Fibroblast of lung (primary cell): ENCODE results near the gene PROSER2. TPM values are rescaled to one million over a fixed set of nuclear protein-coding genes. Genes with fewer than 3 reads are reported as not detected.

Experiments used
- DNase-seq, 2 donors: peaks; one replicate each; pipeline versions ENCODE4 v3.0.0 to v3.0.0-alpha.2; 2010; ENCODE audit warnings: low read depth in 2 of 2
- H2AFZ ChIP-seq: 2 replicates; pipeline ENCODE4 v1.5.1; 2012; ENCODE audit warnings: low read length, control low read depth, inconsistent platforms
- H3K27ac ChIP-seq: 2 replicates; pipeline ENCODE4 v1.5.1; 2011; ENCODE audit warnings: low read length, control low read depth; ENCODE audit not compliant: insufficient read depth
- H3K27me3 ChIP-seq: 2 replicates; pipeline ENCODE4 v1.5.1; 2011; ENCODE audit warnings: mild to moderate bottlenecking, low read length; ENCODE audit not compliant: control insufficient read depth, insufficient read depth
- H3K36me3 ChIP-seq: 2 replicates; pipeline ENCODE4 v1.5.1; 2011; ENCODE audit warnings: low read length; ENCODE audit not compliant: control insufficient read depth, insufficient read depth
- H3K4me1 ChIP-seq: 2 replicates; pipeline ENCODE4 v1.5.1; 2011; ENCODE audit warnings: low read length; ENCODE audit not compliant: control insufficient read depth, insufficient read depth; ENCODE audit errors: extremely low read depth
- H3K4me2 ChIP-seq: 2 replicates; pipeline ENCODE4 v1.5.1; 2011; ENCODE audit warnings: low read length, control low read depth; ENCODE audit not compliant: insufficient read depth; ENCODE audit errors: extremely low read depth
- H3K4me3 ChIP-seq, 4 experiments: fragments of 200-600 bp in 1 of 4; sonication (generic) in 1 of 4; replicated peaks in 1 of 4; 2 replicates each; pipeline ENCODE4 v1.5.1; 2011 to 2016; ENCODE audit warnings: low read length in 4 of 4, low read depth in 3 of 4, mild to moderate bottlenecking in 3 of 4, control low read depth in 2 of 4, inconsistent platforms in 1 of 4, mixed read lengths in 1 of 4; ENCODE audit not compliant: insufficient read depth in 1 of 4; ENCODE audit errors: control extremely low read depth in 1 of 4
- H3K79me2 ChIP-seq: 2 replicates; pipeline ENCODE4 v1.5.1; 2012; ENCODE audit warnings: mild to moderate bottlenecking, low read length, inconsistent platforms; ENCODE audit not compliant: control insufficient read depth, insufficient read depth
- H3K9ac ChIP-seq: 2 replicates; pipeline ENCODE4 v1.5.1; 2011; ENCODE audit warnings: mild to moderate bottlenecking, low read length, control low read depth; ENCODE audit not compliant: insufficient read depth
- H3K9me3 ChIP-seq: 2 replicates; pipeline ENCODE4 v1.5.1; 2012; ENCODE audit warnings: low read depth, low read length; ENCODE audit not compliant: control insufficient read depth, insufficient read depth
- H4K20me1 ChIP-seq: 2 replicates; pipeline ENCODE4 v1.5.1; 2011; ENCODE audit warnings: low read length; ENCODE audit not compliant: control insufficient read depth, insufficient read depth; ENCODE audit errors: extremely low read depth
- CTCF ChIP-seq, 2 donors: IDR thresholded peaks in 1 of 2; conservative IDR thresholded peaks in 1 of 2; 1 replicate in 1 of 2; 2 replicates in 1 of 2; pipeline ENCODE4 v1.5.1; 2011 to 2012; ENCODE audit warnings: low read length in 2 of 2, control low read depth in 1 of 2, inconsistent platforms in 1 of 2, low read depth in 1 of 2, mild to moderate bottlenecking in 1 of 2
- EZH2 ChIP-seq: IDR thresholded peaks from 2 replicates; pipeline ENCODE4 v1.5.1; 2012; ENCODE audit warnings: low read length, control low read depth, mild to moderate bottlenecking; ENCODE audit errors: missing control alignments
- polyA plus RNA-seq, 2 donors: library from polyadenylated mRNA; depleted of rRNA in 1 of 2; stranded (reverse) in 1 of 2; unstranded in 1 of 2; fragments of >200 nt; gene quantifications; 2 replicates each; pipeline ENCODE4 v1.2.1, GENCODE V29; 2011 to 2012; ENCODE audit warnings: missing spikeins in 1 of 2
- total RNA-seq: library from RNA; depleted of rRNA; stranded (reverse); fragments of >200 nt; gene quantifications from 2 replicates; pipeline ENCODE4 v1.2.1, GENCODE V29; 2014

PROSER2 gene
- total and polyA plus RNA-seq, 2 donors (not counting 1 experiment from before 2014, with no cell fraction given): 1.2 to 2.6 TPM

DNA sequence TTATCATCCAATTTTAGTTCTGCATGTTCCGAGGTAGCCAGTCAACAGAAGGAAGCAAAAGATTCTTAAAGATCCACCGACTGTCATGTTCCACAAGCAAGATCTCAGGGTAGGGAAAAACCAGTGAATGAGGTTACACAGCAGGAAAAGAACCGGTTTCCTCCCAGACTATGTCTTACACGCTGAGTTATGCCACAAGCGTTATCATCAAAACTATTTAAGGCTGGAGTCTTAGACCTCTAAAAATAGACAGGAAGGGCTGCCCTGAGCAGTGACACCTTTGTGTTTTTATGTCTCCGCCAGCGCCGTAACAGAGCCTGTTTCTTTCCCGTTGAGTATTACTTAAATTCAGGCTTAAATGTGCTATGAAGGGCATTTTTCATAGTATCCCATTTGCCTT lies 48.3 kb downstream of the PROSER2 start:
- H3K79me2 ChIP-seq: no peaks in the 10 kb centered on the region
- no peaks in the 10 kb centered on the region for H4K20me1 ChIP-seq
- no peak for TF ChIP-seq EZH2
- no peak for TF ChIP-seq CTCF (conservative IDR thresholded peaks at IDR 0.05 in 1 of 2, IDR thresholded peaks at IDR 0.05 in 1 of 2; ENCODE audit: low read depth in 1 of 2, low read length in 2 of 2)
- no peak overlapping the region for H3K4me2 ChIP-seq
- no peak overlapping the region for H3K9ac ChIP-seq
- no peak overlapping the region for H2AFZ ChIP-seq
- peak in 1 of 2 donors; percentile 39 for DNase-seq
- no peak overlapping the region for H3K27ac ChIP-seq
- peaks cover 20% of the 10 kb centered on the region for H3K4me1 ChIP-seq
- no peaks in the 10 kb centered on the region for H3K36me3 ChIP-seq
- H3K4me3 ChIP-seq: no peak overlapping the region
- no peaks in the 10 kb centered on the region for H3K9me3 ChIP-seq
- H3K27me3 ChIP-seq: no peaks in the 10 kb centered on the region

GRCh38 chr10:11874568-11875493 lies 51.7 kb downstream of the PROSER2 start:
- Histone ChIP-seq H3K4me3 (no peak overlapping the region), H3K9me3 (no peaks in the 10 kb centered on the region), H3K79me2 (no peaks in the 10 kb centered on the region), H3K9ac (peak overlapping the region; percentile 2), H3K27me3 (no peaks in the 10 kb centered on the region), H3K4me1 (peaks cover 20% of the 10 kb centered on the region), H4K20me1 (no peaks in the 10 kb centered on the region), H3K27ac (peak overlapping the region; percentile 71), H2AFZ (peak overlapping the region; percentile 35), H3K4me2 (peak overlapping the region; percentile 48), H3K36me3 (no peaks in the 10 kb centered on the region)
- TF ChIP-seq EZH2 (no peak), CTCF (conservative IDR thresholded peaks at IDR 0.05 in 1 of 2, IDR thresholded peaks at IDR 0.05 in 1 of 2; ENCODE audit: low read depth in 1 of 2, low read length in 2 of 2) (no peak)
- peak; percentile 30 to 31 for DNase-seq

DNA sequence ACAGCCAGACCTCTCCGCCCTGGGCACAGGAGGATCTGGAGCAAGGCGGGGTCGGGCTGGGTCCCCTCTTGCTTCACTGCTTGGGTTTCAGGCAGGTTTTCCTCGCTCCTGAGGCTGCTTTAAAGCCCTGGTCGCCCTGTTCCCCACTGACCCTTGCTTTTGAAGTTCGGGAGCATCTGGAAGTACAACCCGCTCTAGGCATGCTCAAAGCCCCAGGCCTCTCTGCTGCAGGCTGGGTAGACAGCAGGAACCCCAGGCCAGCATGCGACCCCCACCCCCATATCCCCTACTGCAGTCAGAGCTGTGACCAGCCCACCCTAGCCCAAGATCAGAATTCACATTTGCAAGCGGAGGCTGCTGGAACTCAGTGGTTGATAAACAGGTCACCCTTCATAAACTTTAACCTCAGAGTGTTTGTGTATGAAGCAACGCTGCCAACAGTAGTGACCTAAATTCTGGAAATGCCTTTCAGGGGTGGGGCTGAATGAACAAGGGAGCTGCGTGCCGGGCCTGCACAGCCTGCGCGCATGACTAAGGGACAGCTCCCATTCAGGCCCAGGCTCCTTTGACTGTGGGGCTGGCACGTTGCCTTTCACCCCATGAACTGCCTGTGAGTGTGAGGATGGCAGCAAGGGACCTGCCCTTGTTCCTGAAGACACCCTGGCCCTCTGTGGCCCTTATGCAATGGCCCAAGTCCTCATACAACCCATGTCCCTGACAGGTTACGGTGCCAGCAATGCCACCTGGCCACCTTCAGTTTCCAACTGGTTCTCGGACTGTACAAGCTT lies 52.5 kb downstream of the PROSER2 start:
- Histone ChIP-seq H3K4me1 (peaks cover 20% of the 10 kb centered on the region), H3K36me3 (no peaks in the 10 kb centered on the region), H3K79me2 (no peaks in the 10 kb centered on the region), H3K27me3 (no peaks in the 10 kb centered on the region), H3K27ac (peak overlapping the region; percentile 71), H3K4me3 (no peak overlapping the region), H2AFZ (peak overlapping the region; percentile 47), H4K20me1 (no peaks in the 10 kb centered on the region), H3K4me2 (peak overlapping the region; percentile 48), H3K9ac (no peak overlapping the region), H3K9me3 (no peaks in the 10 kb centered on the region)
- peak; percentile 89 to 90 for DNase-seq
- no peak for TF ChIP-seq EZH2
- no peak for TF ChIP-seq CTCF (conservative IDR thresholded peaks at IDR 0.05 in 1 of 2, IDR thresholded peaks at IDR 0.05 in 1 of 2; ENCODE audit: low read depth in 1 of 2, low read length in 2 of 2)
